ENCODE measurements around the gene BNC2.

- TF ChIP-seq CTCF (conservative IDR thresholded peaks at IDR 0.05 in 1 of 2, IDR thresholded peaks at IDR 0.05 in 1 of 2; ENCODE audit: low read depth in 1 of 2, low read length in 2 of 2), result no peak
- no peak for TF ChIP-seq EZH2 (IDR thresholded peaks at IDR 0.05; ENCODE audit: low read length, missing control alignments)
Observed at GRCh38 chr9:16637911-16638310, 232.6 kb downstream of the BNC2 start.

All from fibroblast of lung (primary cell).